GM12873 (cell line): ENCODE data around the gene EXOC7.

ENCODE experiments used
- CTCF ChIP-seq: IDR thresholded peaks from 2 replicates; pipeline ENCODE4 v1.5.1; 2012; ENCODE audit warnings: low read depth, mild to moderate bottlenecking, moderate library complexity, low read length, control low read depth; ENCODE audit not compliant: insufficient read depth; ENCODE audit errors: missing control alignments

Gene EXOC7

DNA sequence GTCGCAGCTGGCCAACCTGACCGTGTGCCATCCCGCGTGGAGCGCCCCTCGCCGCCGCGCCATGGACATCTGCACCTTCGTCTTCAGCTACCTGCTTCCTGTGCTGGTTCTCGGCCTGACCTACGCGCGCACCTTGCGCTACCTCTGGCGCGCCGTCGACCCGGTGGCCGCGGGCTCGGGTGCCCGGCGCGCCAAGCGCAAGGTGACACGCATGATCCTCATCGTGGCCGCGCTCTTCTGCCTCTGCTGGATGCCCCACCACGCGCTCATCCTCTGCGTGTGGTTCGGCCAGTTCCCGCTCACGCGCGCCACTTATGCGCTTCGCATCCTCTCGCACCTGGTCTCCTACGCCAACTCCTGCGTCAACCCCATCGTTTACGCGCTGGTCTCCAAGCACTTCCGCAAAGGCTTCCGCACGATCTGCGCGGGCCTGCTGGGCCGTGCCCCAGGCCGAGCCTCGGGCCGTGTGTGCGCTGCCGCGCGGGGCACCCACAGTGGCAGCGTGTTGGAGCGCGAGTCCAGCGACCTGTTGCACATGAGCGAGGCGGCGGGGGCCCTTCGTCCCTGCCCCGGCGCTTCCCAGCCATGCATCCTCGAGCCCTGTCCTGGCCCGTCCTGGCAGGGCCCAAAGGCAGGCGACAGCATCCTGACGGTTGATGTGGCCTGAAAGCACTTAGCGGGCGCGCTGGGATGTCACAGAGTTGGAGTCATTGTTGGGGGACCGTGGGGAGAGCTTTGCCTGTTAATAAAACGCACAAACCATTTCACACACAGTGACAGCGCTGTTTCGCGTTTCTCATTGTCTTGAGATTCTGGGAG, 26.6 kb downstream of the EXOC7 start:
- TF ChIP-seq CTCF, result no peak

- no peak for TF ChIP-seq CTCF
These were observed 27.3 kb downstream of the EXOC7 start for GRCh38 chr17:76076146-76076764.

- peak; percentile 28 for TF ChIP-seq CTCF
These were observed 28.0 kb downstream of the EXOC7 start for GRCh38 chr17:76075364-76076145.

DNA sequence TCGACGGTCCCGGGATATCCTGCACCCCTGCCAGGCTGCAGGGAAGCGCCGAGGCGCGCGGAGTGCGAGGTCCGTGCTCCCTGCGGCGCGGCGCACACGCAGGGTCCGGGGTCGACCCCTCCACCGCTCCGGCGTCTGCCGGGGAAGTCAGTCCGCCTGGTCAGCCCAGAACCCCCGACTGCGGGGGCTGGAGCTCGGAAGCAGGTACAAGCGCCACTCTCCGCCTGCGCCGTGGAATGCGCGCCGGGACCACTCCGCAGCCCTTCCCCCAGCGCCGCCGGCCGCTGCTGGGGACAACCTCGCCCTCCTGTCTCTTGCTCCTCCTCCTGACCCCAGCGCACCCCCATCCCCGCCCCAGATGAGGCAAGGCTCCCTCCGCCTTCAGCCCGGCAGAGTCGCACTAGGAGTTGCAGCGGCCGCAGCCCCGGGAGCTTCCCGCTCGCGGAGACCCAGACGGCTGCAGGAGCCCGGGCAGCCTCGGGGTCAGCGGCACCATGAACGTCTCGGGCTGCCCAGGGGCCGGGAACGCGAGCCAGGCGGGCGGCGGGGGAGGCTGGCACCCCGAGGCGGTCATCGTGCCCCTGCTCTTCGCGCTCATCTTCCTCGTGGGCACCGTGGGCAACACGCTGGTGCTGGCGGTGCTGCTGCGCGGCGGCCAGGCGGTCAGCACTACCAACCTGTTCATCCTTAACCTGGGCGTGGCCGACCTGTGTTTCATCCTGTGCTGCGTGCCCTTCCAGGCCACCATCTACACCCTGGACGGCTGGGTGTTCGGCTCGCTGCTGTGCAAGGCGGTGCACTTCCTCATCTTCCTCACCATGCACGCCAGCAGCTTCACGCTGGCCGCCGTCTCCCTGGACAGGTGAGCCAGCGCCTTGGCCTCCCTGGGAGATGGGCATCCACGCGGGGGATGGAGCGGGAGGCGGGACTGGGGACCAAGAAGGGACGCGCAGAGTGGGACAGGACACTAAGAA, 28.9 kb downstream of the EXOC7 start, which contains the start of gene GALR2:
TSS of gene GALR2 (plus strand) at position 392 of the 974 bp plus-strand sequence. CDS start at position 495, 103 bp downstream.
- TF ChIP-seq CTCF, result no peak

- TF ChIP-seq CTCF, result no peak
These were observed 31.3 kb downstream of the EXOC7 start, which contains the start of gene SRP68 for GRCh38 chr17:76072148-76072858. TSS of gene SRP68 (minus strand) at chr17:76072517. CDS start at chr17:76072491, 26 bp downstream.

DNA sequence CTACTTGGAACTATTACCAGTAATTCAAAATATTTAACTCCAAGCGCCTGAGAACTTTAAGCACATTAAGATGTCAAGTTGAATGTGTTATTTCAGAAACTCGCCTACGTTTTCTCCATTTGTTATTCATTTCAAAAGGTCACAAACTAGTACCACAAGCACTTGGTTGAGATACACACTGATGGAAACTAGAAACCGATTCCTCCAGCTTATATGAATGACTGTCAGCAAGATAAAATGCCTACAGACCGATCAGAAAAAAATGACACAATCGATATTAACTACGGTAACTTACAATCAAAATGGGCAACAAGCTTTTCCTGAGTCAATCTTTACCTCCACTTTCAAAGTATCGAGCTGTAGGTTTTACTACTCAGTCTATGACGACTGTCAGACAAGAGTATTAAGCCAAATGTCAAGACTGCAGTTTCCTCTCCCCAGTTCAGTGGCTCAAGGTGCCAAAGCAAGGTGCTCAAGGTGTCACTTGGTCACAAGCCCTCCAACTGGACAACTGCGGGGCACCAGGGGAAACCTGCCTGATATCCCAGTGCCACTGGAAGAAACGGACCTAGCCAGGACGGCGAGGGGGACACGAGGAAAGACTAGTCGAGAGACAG, 31.9 kb downstream of the EXOC7 start:
- no peak for TF ChIP-seq CTCF
